IMR-90 (cell line): ENCODE measurements around the gene CREG2. TPM values are rescaled to one million over a fixed set of nuclear protein-coding genes. Genes with fewer than 3 reads are reported as not detected.

Source experiments
- ATAC-seq: fragments of 200-7000 bp; cut with Tn5 transposase; 2 replicates; pipeline ENCODE4 v1.9.1; 2020; ENCODE audit warnings: low read depth, mild to moderate bottlenecking, moderate library complexity
- Bru-seq: library from RNA; stranded (reverse); fragments of 400-500 nt; gene quantifications from one replicate; lab custom pipeline; 2021; lab: Mats Ljungman, UMichigan
- BruChase-seq, 2 experiments: library from RNA; stranded (reverse); fragments of 400-500 nt; gene quantifications; one replicate each; lab custom pipeline; 2021; lab: Mats Ljungman, UMichigan
- BruUV-seq: library from RNA; stranded (reverse); fragments of 400-500 nt; replicated peaks from 2 replicates; lab custom pipeline; 2021; lab: Mats Ljungman, UMichigan
- CTCF ChIA-PET: fragments of 300-600 bp; formaldehyde crosslinking; extraction: SDS; loops from one replicate; lab custom pipeline; 2021; ENCODE audit warnings: antibody characterized with exemption; lab: Yijun Ruan, JAX
- POLR2A ChIA-PET: fragments of 300-600 bp; sonication (Branson Sonifier 250); formaldehyde crosslinking; loops from one replicate; lab custom pipeline; 2022; ENCODE audit warnings: antibody characterized with exemption; ENCODE audit not compliant: unreplicated experiment; lab: Charles Lee
- DNase-seq: peaks from one replicate; pipeline ENCODE4 v3.0.0; 2013
- H2AFZ ChIP-seq: replicated peaks from 2 replicates; pipeline ENCODE3; 2013; ENCODE audit warnings: low read length, mild to moderate bottlenecking; ENCODE audit not compliant: poor library complexity
- H2AK5ac ChIP-seq: 2 replicates; pipeline ENCODE4 v1.6.1; 2013; ENCODE audit warnings: low read depth, low read length, inconsistent platforms
- H2AK9ac ChIP-seq: replicated peaks from 2 replicates; pipeline ENCODE3; 2013; ENCODE audit warnings: mild to moderate bottlenecking, low read depth, low read length, moderate library complexity; ENCODE audit not compliant: poor library complexity
- H2BK120ac ChIP-seq: 2 replicates; pipeline ENCODE4 v1.6.1; 2013; ENCODE audit warnings: low read depth, low read length, inconsistent platforms
- H2BK15ac ChIP-seq: 3 replicates; pipeline ENCODE4 v1.6.1; 2013; ENCODE audit warnings: low read depth, low read length, inconsistent platforms
- H2BK20ac ChIP-seq: 2 replicates; pipeline ENCODE4 v1.6.1; 2013; ENCODE audit warnings: low read depth, mild to moderate bottlenecking, inconsistent platforms, low read length, moderate library complexity
- H2BK5ac ChIP-seq: 2 replicates; pipeline ENCODE4 v1.6.1; 2013; ENCODE audit warnings: mild to moderate bottlenecking, low read depth, low read length, inconsistent platforms; ENCODE audit not compliant: poor library complexity, severe bottlenecking
- H3K14ac ChIP-seq: replicated peaks from 2 replicates; pipeline ENCODE4 v1.6.1; 2013; ENCODE audit warnings: low read depth, low read length, inconsistent platforms
- H3K18ac ChIP-seq: 2 replicates; pipeline ENCODE4 v1.6.1; 2013; ENCODE audit warnings: low read depth, low read length, control low read depth
- H3K23ac ChIP-seq: 2 replicates; pipeline ENCODE4 v1.6.1; 2013; ENCODE audit warnings: low read depth, low read length, inconsistent platforms
- H3K27ac ChIP-seq: 2 replicates; pipeline ENCODE4 v1.5.1; 2013; ENCODE audit warnings: mild to moderate bottlenecking, control low read depth, low read length; ENCODE audit not compliant: insufficient read depth
- H3K27me3 ChIP-seq: 2 replicates; pipeline ENCODE4 v1.6.1; 2013; ENCODE audit warnings: low read length; ENCODE audit not compliant: control insufficient read depth, insufficient read depth
- H3K36me3 ChIP-seq: 2 replicates; pipeline ENCODE4 v1.6.1; 2013; ENCODE audit warnings: low read length, mixed read lengths; ENCODE audit not compliant: control insufficient read depth, insufficient read depth
- H3K4ac ChIP-seq: 2 replicates; pipeline ENCODE4 v1.6.1; 2013; ENCODE audit warnings: low read depth, low read length, inconsistent platforms
- H3K4me1 ChIP-seq: 2 replicates; pipeline ENCODE4 v1.6.1; 2013; ENCODE audit warnings: low read length, mixed read lengths; ENCODE audit not compliant: control insufficient read depth, insufficient read depth
- H3K4me2 ChIP-seq: 2 replicates; pipeline ENCODE4 v1.6.1; 2013; ENCODE audit warnings: low read depth, mild to moderate bottlenecking, control low read depth, low read length, moderate library complexity
- H3K4me3 ChIP-seq: 2 replicates; pipeline ENCODE4 v1.5.1; 2013; ENCODE audit warnings: low read depth, mild to moderate bottlenecking, control low read depth, low read length, moderate library complexity; ENCODE audit not compliant: insufficient read depth
- H3K56ac ChIP-seq: 2 replicates; pipeline ENCODE4 v1.6.1; 2013; ENCODE audit warnings: low read length, inconsistent platforms; ENCODE audit not compliant: insufficient read depth; ENCODE audit errors: extremely low read depth
- H3K79me1 ChIP-seq, 2 experiments: 2 replicates each; pipeline ENCODE4 v1.6.1; 2013; ENCODE audit warnings: low read length in 2 of 2, inconsistent platforms in 1 of 2, low read depth in 1 of 2
- H3K9ac ChIP-seq: 2 replicates; pipeline ENCODE4 v1.6.1; 2013; ENCODE audit warnings: low read depth, low read length, control low read depth
- H3K9me1 ChIP-seq: 2 replicates; pipeline ENCODE4 v1.6.1; 2013; ENCODE audit warnings: low read length, inconsistent platforms; ENCODE audit not compliant: insufficient read depth
- H3K9me3 ChIP-seq: 2 replicates; pipeline ENCODE4 v1.6.1; 2013; ENCODE audit warnings: low read length; ENCODE audit not compliant: control insufficient read depth, insufficient read depth
- H4K20me1 ChIP-seq: 2 replicates; pipeline ENCODE4 v1.6.1; 2013; ENCODE audit warnings: low read length, inconsistent platforms; ENCODE audit not compliant: insufficient read depth
- H4K5ac ChIP-seq: 2 replicates; pipeline ENCODE4 v1.6.1; 2013; ENCODE audit warnings: mild to moderate bottlenecking, low read depth, low read length, control low read depth
- H4K8ac ChIP-seq, 2 experiments: 2 replicates each; pipeline ENCODE4 v1.6.1; 2013; ENCODE audit warnings: low read depth in 2 of 2, low read length in 2 of 2, control low read depth in 1 of 2, inconsistent platforms in 1 of 2
- H4K91ac ChIP-seq: 2 replicates; pipeline ENCODE4 v1.6.1; 2013; ENCODE audit warnings: low read depth, low read length, inconsistent platforms; ENCODE audit not compliant: insufficient read depth
- BHLHE40 ChIP-seq: fragments of 150-350 bp; IDR thresholded peaks from 2 replicates; pipeline ENCODE4 v1.6.1; 2016; ENCODE audit warnings: mild to moderate bottlenecking, low read depth, low read length
- CEBPB ChIP-seq: IDR thresholded peaks from 2 replicates; pipeline ENCODE4 v1.6.1; 2012; ENCODE audit warnings: low read depth, low read length, improper control_type of control experiment
- CHD1 ChIP-seq: IDR thresholded peaks from 2 replicates; pipeline ENCODE4 v1.6.1; 2012; ENCODE audit warnings: low read depth, low read length, improper control_type of control experiment
- ELK1 ChIP-seq: fragments of 150-350 bp; IDR thresholded peaks from 2 replicates; pipeline ENCODE4 v1.6.1; 2016; ENCODE audit warnings: low read depth, mild to moderate bottlenecking, low read length, moderate library complexity, borderline replicate concordance
- FOS ChIP-seq: fragments of 150-350 bp; IDR thresholded peaks from 2 replicates; pipeline ENCODE4 v1.6.1; 2016; ENCODE audit warnings: low read depth, low read length
- MAFK ChIP-seq: IDR thresholded peaks from 2 replicates; pipeline ENCODE4 v1.6.1; 2012; ENCODE audit warnings: low read depth, low read length, improper control_type of control experiment
- MAZ ChIP-seq: IDR thresholded peaks from 2 replicates; pipeline ENCODE4 v1.6.1; 2012; ENCODE audit warnings: low read depth, mild to moderate bottlenecking, low read length, improper control_type of control experiment, moderate library complexity, borderline replicate concordance
- MXI1 ChIP-seq: IDR thresholded peaks from 2 replicates; pipeline ENCODE4 v1.6.1; 2012; ENCODE audit warnings: low read depth, mild to moderate bottlenecking, low read length, moderate library complexity, borderline replicate concordance
- NFE2L2 ChIP-seq: fragments of 150-350 bp; IDR thresholded peaks from 2 replicates; pipeline ENCODE4 v1.6.1; 2016; ENCODE audit warnings: low read depth, mild to moderate bottlenecking, low read length
- POLR2A ChIP-seq: IDR thresholded peaks from 2 replicates; pipeline ENCODE4 v1.6.1; 2012; ENCODE audit warnings: mild to moderate bottlenecking, low read depth, low read length
- RAD21 ChIP-seq: IDR thresholded peaks from 2 replicates; pipeline ENCODE4 v1.6.1; 2012; ENCODE audit warnings: low read length, improper control_type of control experiment
- RCOR1 ChIP-seq: IDR thresholded peaks from 2 replicates; pipeline ENCODE4 v1.6.1; 2012; ENCODE audit warnings: mild to moderate bottlenecking, low read length, improper control_type of control experiment; ENCODE audit not compliant: insufficient replicate concordance
- RFX5 ChIP-seq: IDR thresholded peaks from 2 replicates; pipeline ENCODE4 v1.8.0; 2012; ENCODE audit warnings: low read depth, mild to moderate bottlenecking, low read length, moderate library complexity
- SMC3 ChIP-seq: fragments of 150-350 bp; IDR thresholded peaks from 2 replicates; pipeline ENCODE4 v1.6.1; 2016; ENCODE audit warnings: low read depth, mild to moderate bottlenecking, antibody characterized with exemption, low read length, moderate library complexity
- USF2 ChIP-seq: fragments of 150-350 bp; IDR thresholded peaks from 2 replicates; pipeline ENCODE4 v1.6.1; 2017; ENCODE audit warnings: mild to moderate bottlenecking, antibody characterized with exemption, low read length, low read depth
- WGBS, 2 experiments: methylation state at CpG; one replicate each; pipeline versions ENCODE4 v1.1.5 to v1.1.7; 2013; ENCODE audit warnings: missing lambda C conversion rate in 2 of 2; ENCODE audit not compliant: insufficient read length in 1 of 2; ENCODE audit errors: extremely low coverage in 2 of 2; 5-methylcytosine and 5-hydroxymethylcytosine counted together
- dilution Hi-C: fragments of 300-500 bp; cut with HindIII; formaldehyde crosslinking; loops from one replicate; pipeline ENCODE4 v1.14.3; 2018; ENCODE audit warnings: low sequenced_read_pairs; ENCODE audit not compliant: unreplicated experiment
- in situ Hi-C: fragments of 300-500 bp; cut with MboI; formaldehyde crosslinking; loops from 3 replicates; pipeline ENCODE4 v1.14.3; 2019; ENCODE audit warnings: low sequenced_read_pairs, inconsistent platforms, mixed read lengths
- intact Hi-C: fragments of 100-400 bp; cut with micrococcal nuclease; formaldehyde crosslinking; loops from 2 replicates; pipeline ENCODE4 v1.10.0; 2022
- long read RNA-seq: library from polyadenylated mRNA; unstranded; transcript quantifications from one replicate; pipeline ENCODE4 v2.0.0, GENCODE V29; 2021; ENCODE audit not compliant: unreplicated experiment
- polyA plus RNA-seq, 3 experiments: library from polyadenylated mRNA; depleted of rRNA; stranded (reverse); fragments of >200 nt; gene quantifications; 2 replicates each; pipeline ENCODE4 v1.2.3, GENCODE V29; 2012; ENCODE audit warnings: low replicate concordance in 1 of 3
- total RNA-seq: library from RNA; depleted of rRNA; stranded (reverse); fragments of >200 nt; gene quantifications from 2 replicates; pipeline ENCODE4 v1.2.3, GENCODE V29; 2012; rRNA removed

Gene CREG2
- total RNA-seq (not detected in 2 replicates), polyA plus RNA-seq (2012; rRNA removed) (0.17 and 0.24 TPM in 2 replicates), Bru-seq, nascent RNA (percentile 3 among the genes with signal in this experiment), BruChase-seq, experiment 1, labeled RNA remaining after a 6-hour chase (percentile 2 among the genes with signal in this experiment), BruChase-seq, experiment 2, labeled RNA remaining after a 2-hour chase (percentile 6 among the genes with signal in this experiment)
- 0.06 and 0.12 TPM in 2 replicates for polyA plus RNA-seq (2012; cell fraction: cytosol; rRNA removed)
- 0.05 and 0.13 TPM in 2 replicates for polyA plus RNA-seq (2012; cell fraction: nucleus; rRNA removed; ENCODE audit: low replicate concordance)
- long read RNA-seq = 0 reads

GRCh38 chr2:101387151-101387834 lies at the start of gene CREG2:
Gene CREG2 (minus strand): TSS chr2:101387503. CDS start chr2:101387457, 46 bp downstream.
- Histone ChIP-seq H3K79me1 (no peaks in the 10 kb centered on the region), H4K91ac (no peak within 1 kb of the TSS), H3K4me3 (peak within 1 kb of the TSS; percentile 45), H3K27ac (no peak within 1 kb of the TSS), H2BK120ac (no peak within 1 kb of the TSS), H3K4ac (no peak within 1 kb of the TSS), H3K23ac (peak within 1 kb of the TSS; percentile 41), H4K20me1 (no peaks in the 10 kb centered on the region), H2BK5ac (no peak within 1 kb of the TSS), H2AFZ (peak within 1 kb of the TSS; percentile 92), H3K27me3 (peaks cover 37% of the 10 kb centered on the region), H3K9me1 (no peaks in the 10 kb centered on the region), H2AK9ac (peak within 1 kb of the TSS; percentile 76), H3K4me1 (peaks cover 6% of the 10 kb centered on the region; the same call in 1 of the 2 replicates), H3K18ac (no peak within 1 kb of the TSS), H3K9me3 (no peaks in the 10 kb centered on the region), H3K9ac (no peak within 1 kb of the TSS), H3K56ac (no peak within 1 kb of the TSS), H3K14ac (no peak within 1 kb of the TSS), H2BK15ac (no peak within 1 kb of the TSS), H3K4me2 (peak within 1 kb of the TSS; percentile 76), H2BK20ac (no peak within 1 kb of the TSS), H4K8ac (no peak within 1 kb of the TSS), H4K5ac (no peak within 1 kb of the TSS), H2AK5ac (no peak within 1 kb of the TSS), H3K36me3 (no peaks in the 10 kb centered on the region)
- 1% methylated on average over 50 of the region's 79 CpGs; no CpG with 5 or more reads in 1 of the 2 experiments for WGBS, 2 experiments
- ATAC-seq = peak; percentile 97
- intact Hi-C loops = no loop called here
- no TSS peak for BruUV-seq
- in situ Hi-C loops = no loop called here
- ChIA-PET CTCF (interaction anchor here (0.6 to 2.5 kb wide), 10 partner anchors 9 to 308 kb away, joined by 3 to 8 read pairs (median 4); partner anchors contain the start of gene RFX8), POLR2A (interaction anchor here (0.7 kb wide), 1 partner anchor 18 kb away, joined by 5 read pairs; no protein-coding TSS in a partner anchor)
- peak; percentile 55 for DNase-seq
- dilution Hi-C loops = no loop called here
- TF ChIP-seq BHLHE40 (peak; percentile 16; the same call in 1 of the 2 replicates), MAFK (no peak), RCOR1 (no peak), RAD21 (peak; percentile 35), NFE2L2 (no peak), MAZ (no peak), RFX5 (no peak), MXI1 (0 out of 2 replicates have a peak, but pooled peaks have one; percentile 42), ELK1 (no peak), FOS (no peak), SMC3 (peak; percentile 38), POLR2A (no peak), USF2 (no peak), CHD1 (no peak), CEBPB (no peak)
